Measurements from ENCODE around the gene DCC.

DCC gene

GRCh38 chr18:52999633-53000032 is 659.6 kb downstream of the DCC start:
- H3K36me3 ChIP-seq (ENCODE audit: control insufficient read depth in 2 of 2, insufficient read depth in 2 of 2, low read length in 2 of 2), result no peaks in the 10 kb centered on the region
- H3K9me3 ChIP-seq (ENCODE audit: control insufficient read depth in 2 of 2, low read length in 2 of 2), result no peaks in the 10 kb centered on the region
- H3K9ac ChIP-seq (ENCODE audit: low read depth in 1 of 2, low read length in 2 of 2), result no peak overlapping the region
- H3K27ac ChIP-seq (ENCODE audit: low read depth in 2 of 2, low read length in 2 of 2), result no peak overlapping the region
- no peak overlapping the region for H3K4me3 ChIP-seq (ENCODE audit: low read length in 2 of 2)
- no peaks in the 10 kb centered on the region for H3K4me1 ChIP-seq (ENCODE audit: control insufficient read depth in 2 of 2, insufficient read depth in 2 of 2, low read length in 2 of 2)
- H3K27me3 ChIP-seq (ENCODE audit: control insufficient read depth in 2 of 2, insufficient read depth in 2 of 2, low read length in 2 of 2), result no peaks in the 10 kb centered on the region

GRCh38 chr18:53004798-53005197 is 664.8 kb downstream of the DCC start:
- H3K27ac ChIP-seq (ENCODE audit: low read depth in 2 of 2, low read length in 2 of 2), result no peak overlapping the region
- H3K4me3 ChIP-seq (ENCODE audit: low read length in 2 of 2), result no peak overlapping the region
- H3K9me3 ChIP-seq (ENCODE audit: control insufficient read depth in 2 of 2, low read length in 2 of 2), result no peaks in the 10 kb centered on the region
- H3K9ac ChIP-seq (ENCODE audit: low read depth in 1 of 2, low read length in 2 of 2), result no peak overlapping the region
- H3K4me1 ChIP-seq (ENCODE audit: control insufficient read depth in 2 of 2, insufficient read depth in 2 of 2, low read length in 2 of 2), result no peaks in the 10 kb centered on the region
- no peaks in the 10 kb centered on the region for H3K27me3 ChIP-seq (ENCODE audit: control insufficient read depth in 2 of 2, insufficient read depth in 2 of 2, low read length in 2 of 2)
- H3K36me3 ChIP-seq (ENCODE audit: control insufficient read depth in 2 of 2, insufficient read depth in 2 of 2, low read length in 2 of 2), result no peaks in the 10 kb centered on the region

- Histone ChIP-seq H3K9me3 (ENCODE audit: control insufficient read depth in 2 of 2, low read length in 2 of 2) (no peaks in the 10 kb centered on the region), H3K9ac (ENCODE audit: low read depth in 1 of 2, low read length in 2 of 2) (no peak overlapping the region), H3K4me1 (ENCODE audit: control insufficient read depth in 2 of 2, insufficient read depth in 2 of 2, low read length in 2 of 2) (no peaks in the 10 kb centered on the region), H3K36me3 (ENCODE audit: control insufficient read depth in 2 of 2, insufficient read depth in 2 of 2, low read length in 2 of 2) (no peaks in the 10 kb centered on the region), H3K27ac (ENCODE audit: low read depth in 2 of 2, low read length in 2 of 2) (no peak overlapping the region), H3K27me3 (ENCODE audit: control insufficient read depth in 2 of 2, insufficient read depth in 2 of 2, low read length in 2 of 2) (no peaks in the 10 kb centered on the region), H3K4me3 (ENCODE audit: low read length in 2 of 2) (no peak overlapping the region)
These were observed 678.8 kb downstream of the DCC start for GRCh38 chr18:53018791-53019190.

GRCh38 chr18:53025247-53025646 is 685.2 kb downstream of the DCC start:
- Histone ChIP-seq H3K4me3 (ENCODE audit: low read length in 2 of 2) (no peak overlapping the region), H3K9ac (ENCODE audit: low read depth in 1 of 2, low read length in 2 of 2) (no peak overlapping the region), H3K27ac (ENCODE audit: low read depth in 2 of 2, low read length in 2 of 2) (no peak overlapping the region), H3K4me1 (ENCODE audit: control insufficient read depth in 2 of 2, insufficient read depth in 2 of 2, low read length in 2 of 2) (no peaks in the 10 kb centered on the region), H3K9me3 (ENCODE audit: control insufficient read depth in 2 of 2, low read length in 2 of 2) (no peaks in the 10 kb centered on the region), H3K36me3 (ENCODE audit: control insufficient read depth in 2 of 2, insufficient read depth in 2 of 2, low read length in 2 of 2) (no peaks in the 10 kb centered on the region), H3K27me3 (ENCODE audit: control insufficient read depth in 2 of 2, insufficient read depth in 2 of 2, low read length in 2 of 2) (no peaks in the 10 kb centered on the region)

GRCh38 chr18:53028565-53028964 is 688.6 kb downstream of the DCC start:
- H3K9ac ChIP-seq (ENCODE audit: low read depth in 1 of 2, low read length in 2 of 2), result no peak overlapping the region
- H3K36me3 ChIP-seq (ENCODE audit: control insufficient read depth in 2 of 2, insufficient read depth in 2 of 2, low read length in 2 of 2), result no peaks in the 10 kb centered on the region
- no peak overlapping the region for H3K27ac ChIP-seq (ENCODE audit: low read depth in 2 of 2, low read length in 2 of 2)
- H3K4me1 ChIP-seq (ENCODE audit: control insufficient read depth in 2 of 2, insufficient read depth in 2 of 2, low read length in 2 of 2), result no peaks in the 10 kb centered on the region
- no peak overlapping the region for H3K4me3 ChIP-seq (ENCODE audit: low read length in 2 of 2)
- no peaks in the 10 kb centered on the region for H3K9me3 ChIP-seq (ENCODE audit: control insufficient read depth in 2 of 2, low read length in 2 of 2)
- no peaks in the 10 kb centered on the region for H3K27me3 ChIP-seq (ENCODE audit: control insufficient read depth in 2 of 2, insufficient read depth in 2 of 2, low read length in 2 of 2)

- no peak overlapping the region for H3K27ac ChIP-seq (ENCODE audit: low read depth in 2 of 2, low read length in 2 of 2)
- no peak overlapping the region for H3K9ac ChIP-seq (ENCODE audit: low read depth in 1 of 2, low read length in 2 of 2)
- H3K36me3 ChIP-seq (ENCODE audit: control insufficient read depth in 2 of 2, insufficient read depth in 2 of 2, low read length in 2 of 2), result no peaks in the 10 kb centered on the region
- H3K27me3 ChIP-seq (ENCODE audit: control insufficient read depth in 2 of 2, insufficient read depth in 2 of 2, low read length in 2 of 2), result no peaks in the 10 kb centered on the region
- H3K9me3 ChIP-seq (ENCODE audit: control insufficient read depth in 2 of 2, low read length in 2 of 2), result no peaks in the 10 kb centered on the region
- H3K4me3 ChIP-seq (ENCODE audit: low read length in 2 of 2), result no peak overlapping the region
- H3K4me1 ChIP-seq (ENCODE audit: control insufficient read depth in 2 of 2, insufficient read depth in 2 of 2, low read length in 2 of 2), result no peaks in the 10 kb centered on the region
These were observed 693.1 kb downstream of the DCC start for GRCh38 chr18:53033128-53033527.

GRCh38 chr18:53038608-53039007 is 698.6 kb downstream of the DCC start:
- no peak overlapping the region for H3K27ac ChIP-seq (ENCODE audit: low read depth in 2 of 2, low read length in 2 of 2)
- H3K36me3 ChIP-seq (ENCODE audit: control insufficient read depth in 2 of 2, insufficient read depth in 2 of 2, low read length in 2 of 2), result no peaks in the 10 kb centered on the region
- no peak overlapping the region for H3K4me3 ChIP-seq (ENCODE audit: low read length in 2 of 2)
- no peaks in the 10 kb centered on the region for H3K9me3 ChIP-seq (ENCODE audit: control insufficient read depth in 2 of 2, low read length in 2 of 2)
- no peaks in the 10 kb centered on the region for H3K4me1 ChIP-seq (ENCODE audit: control insufficient read depth in 2 of 2, insufficient read depth in 2 of 2, low read length in 2 of 2)
- no peaks in the 10 kb centered on the region for H3K27me3 ChIP-seq (ENCODE audit: control insufficient read depth in 2 of 2, insufficient read depth in 2 of 2, low read length in 2 of 2)
- no peak overlapping the region for H3K9ac ChIP-seq (ENCODE audit: low read depth in 1 of 2, low read length in 2 of 2)

- H3K4me3 ChIP-seq (ENCODE audit: low read length in 2 of 2), result no peak overlapping the region
- no peaks in the 10 kb centered on the region for H3K27me3 ChIP-seq (ENCODE audit: control insufficient read depth in 2 of 2, insufficient read depth in 2 of 2, low read length in 2 of 2)
- no peaks in the 10 kb centered on the region for H3K4me1 ChIP-seq (ENCODE audit: control insufficient read depth in 2 of 2, insufficient read depth in 2 of 2, low read length in 2 of 2)
- H3K36me3 ChIP-seq (ENCODE audit: control insufficient read depth in 2 of 2, insufficient read depth in 2 of 2, low read length in 2 of 2), result no peaks in the 10 kb centered on the region
- H3K9me3 ChIP-seq (ENCODE audit: control insufficient read depth in 2 of 2, low read length in 2 of 2), result no peaks in the 10 kb centered on the region
- H3K9ac ChIP-seq (ENCODE audit: low read depth in 1 of 2, low read length in 2 of 2), result no peak overlapping the region
- no peak overlapping the region for H3K27ac ChIP-seq (ENCODE audit: low read depth in 2 of 2, low read length in 2 of 2)
These were observed 700.3 kb downstream of the DCC start for GRCh38 chr18:53040286-53040685.

GRCh38 chr18:53056064-53056463 is 716.1 kb downstream of the DCC start:
- Histone ChIP-seq H3K27me3 (ENCODE audit: control insufficient read depth in 2 of 2, insufficient read depth in 2 of 2, low read length in 2 of 2) (no peaks in the 10 kb centered on the region), H3K9me3 (ENCODE audit: control insufficient read depth in 2 of 2, low read length in 2 of 2) (no peaks in the 10 kb centered on the region), H3K9ac (ENCODE audit: low read depth in 1 of 2, low read length in 2 of 2) (no peak overlapping the region), H3K27ac (ENCODE audit: low read depth in 2 of 2, low read length in 2 of 2) (no peak overlapping the region), H3K4me1 (ENCODE audit: control insufficient read depth in 2 of 2, insufficient read depth in 2 of 2, low read length in 2 of 2) (no peaks in the 10 kb centered on the region), H3K36me3 (ENCODE audit: control insufficient read depth in 2 of 2, insufficient read depth in 2 of 2, low read length in 2 of 2) (no peaks in the 10 kb centered on the region), H3K4me3 (ENCODE audit: low read length in 2 of 2) (no peak overlapping the region)

GRCh38 chr18:53070788-53071187 is 730.8 kb downstream of the DCC start:
- Histone ChIP-seq H3K36me3 (ENCODE audit: control insufficient read depth in 2 of 2, insufficient read depth in 2 of 2, low read length in 2 of 2) (no peaks in the 10 kb centered on the region), H3K9me3 (ENCODE audit: control insufficient read depth in 2 of 2, low read length in 2 of 2) (no peaks in the 10 kb centered on the region), H3K9ac (ENCODE audit: low read depth in 1 of 2, low read length in 2 of 2) (no peak overlapping the region), H3K27ac (ENCODE audit: low read depth in 2 of 2, low read length in 2 of 2) (no peak overlapping the region), H3K27me3 (ENCODE audit: control insufficient read depth in 2 of 2, insufficient read depth in 2 of 2, low read length in 2 of 2) (no peaks in the 10 kb centered on the region), H3K4me3 (ENCODE audit: low read length in 2 of 2) (no peak overlapping the region), H3K4me1 (ENCODE audit: control insufficient read depth in 2 of 2, insufficient read depth in 2 of 2, low read length in 2 of 2) (no peaks in the 10 kb centered on the region)

- no peaks in the 10 kb centered on the region for H3K4me1 ChIP-seq (ENCODE audit: control insufficient read depth in 2 of 2, insufficient read depth in 2 of 2, low read length in 2 of 2)
- no peaks in the 10 kb centered on the region for H3K36me3 ChIP-seq (ENCODE audit: control insufficient read depth in 2 of 2, insufficient read depth in 2 of 2, low read length in 2 of 2)
- H3K4me3 ChIP-seq (ENCODE audit: low read length in 2 of 2), result no peak overlapping the region
- H3K27me3 ChIP-seq (ENCODE audit: control insufficient read depth in 2 of 2, insufficient read depth in 2 of 2, low read length in 2 of 2), result no peaks in the 10 kb centered on the region
- no peak overlapping the region for H3K27ac ChIP-seq (ENCODE audit: low read depth in 2 of 2, low read length in 2 of 2)
- no peaks in the 10 kb centered on the region for H3K9me3 ChIP-seq (ENCODE audit: control insufficient read depth in 2 of 2, low read length in 2 of 2)
- no peak overlapping the region for H3K9ac ChIP-seq (ENCODE audit: low read depth in 1 of 2, low read length in 2 of 2)
These were observed 740.7 kb downstream of the DCC start for GRCh38 chr18:53080687-53081086.
